KOPT-K1 (cell line): ENCODE data around the gene MRFAP1.

ENCODE experiments used
- H3K27ac ChIP-seq: fragments of 200-600 bp; sonication (generic); 2 replicates; pipeline ENCODE4 v1.5.1; 2016; ENCODE audit warnings: antibody characterized with exemption, mild to moderate bottlenecking, low read depth, low read length; ENCODE audit not compliant: poor library complexity, severe bottlenecking
- H3K36me3 ChIP-seq: fragments of 200-600 bp; sonication (generic); 2 replicates; pipeline ENCODE4 v1.5.1; 2017; ENCODE audit warnings: antibody characterized with exemption, mild to moderate bottlenecking, low read length, moderate library complexity; ENCODE audit not compliant: insufficient read depth
- H3K9me3 ChIP-seq: fragments of 200-600 bp; sonication (generic); 2 replicates; pipeline ENCODE4 v1.5.1; 2017; ENCODE audit warnings: antibody characterized with exemption, low read length, mild to moderate bottlenecking; ENCODE audit not compliant: insufficient read depth, poor library complexity, severe bottlenecking

Gene MRFAP1

DNA sequence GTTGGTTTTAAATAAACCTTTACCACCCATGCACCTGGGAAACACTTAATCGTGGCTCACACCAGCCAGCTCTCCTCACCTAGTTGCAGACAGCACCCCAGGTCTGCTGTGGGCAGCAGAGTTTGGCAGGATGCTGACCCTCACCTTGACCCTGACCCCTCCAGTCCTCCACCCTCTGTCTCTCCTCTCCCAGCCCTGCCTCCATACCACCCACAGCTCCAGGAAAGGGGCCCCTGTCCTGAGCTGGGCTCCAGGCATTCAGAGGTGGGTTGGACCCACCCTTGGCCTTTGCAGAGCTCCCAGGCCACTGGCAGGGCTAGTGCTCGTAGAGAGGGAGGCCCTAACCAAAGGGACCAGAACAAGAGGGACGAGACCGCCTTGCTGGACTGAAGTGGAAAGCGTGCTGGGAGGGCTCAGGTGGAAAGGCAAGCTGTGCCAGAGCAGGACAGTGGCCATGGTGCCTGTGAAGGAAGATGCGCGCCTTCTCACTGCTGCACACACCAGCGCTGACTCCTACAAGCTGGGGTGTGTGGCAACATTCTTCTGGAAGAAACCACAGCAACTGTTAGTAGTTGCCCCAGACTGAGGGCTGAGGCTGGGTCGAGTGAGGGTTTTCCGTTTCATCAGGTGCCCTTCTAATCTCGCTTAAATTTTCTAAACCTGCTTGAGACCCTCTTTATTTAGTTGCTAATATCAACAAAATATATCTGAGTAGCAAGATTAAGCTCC is 42.5 kb downstream of the MRFAP1 start:
- peak overlapping the region; percentile 74 for H3K27ac ChIP-seq
- peaks cover 32% of the 10 kb centered on the region for H3K36me3 ChIP-seq
- H3K9me3 ChIP-seq, result no peaks in the 10 kb centered on the region

GRCh38 chr4:6684656-6685055 is 44.2 kb downstream of the MRFAP1 start:
- H3K9me3 ChIP-seq, result no peaks in the 10 kb centered on the region
- peak overlapping the region; percentile 26 for H3K27ac ChIP-seq
- peaks cover 21% of the 10 kb centered on the region; the same call in 1 of the 2 replicates for H3K36me3 ChIP-seq

DNA sequence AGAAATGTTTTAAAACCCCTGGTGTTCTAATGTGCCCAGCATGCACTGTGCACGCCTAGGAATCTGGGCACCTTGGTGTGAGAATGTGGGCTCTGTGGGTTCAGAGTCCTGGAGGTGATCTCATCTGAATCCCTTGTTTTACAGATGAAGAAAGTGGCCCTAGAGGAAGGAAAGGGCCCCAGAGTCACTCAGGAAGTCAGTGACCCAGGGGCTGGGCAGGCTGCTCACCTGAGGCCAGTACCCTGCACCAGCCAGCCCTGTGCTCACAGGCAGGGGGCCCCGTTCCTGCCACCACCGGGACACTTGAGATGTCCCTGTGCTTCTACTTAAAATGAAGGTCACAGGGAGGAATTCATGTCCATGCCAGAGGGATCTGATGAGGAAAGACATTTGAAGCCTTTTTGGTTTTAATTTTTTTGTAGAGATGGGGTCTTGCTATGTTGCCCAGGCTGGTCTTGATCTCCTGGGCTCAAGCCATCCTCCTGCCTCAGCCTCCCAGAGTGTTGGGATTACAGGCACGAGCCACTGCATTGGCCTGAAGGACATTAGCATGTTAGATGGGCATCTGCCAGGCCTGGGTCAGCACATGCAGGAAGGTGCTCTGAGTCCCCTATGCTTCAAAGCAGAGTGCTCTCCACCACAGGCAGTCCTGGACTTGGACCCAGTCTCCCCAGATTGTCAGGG is 45.8 kb downstream of the MRFAP1 start:
- no peak overlapping the region for H3K27ac ChIP-seq
- H3K9me3 ChIP-seq, result no peaks in the 10 kb centered on the region
- peaks cover 6% of the 10 kb centered on the region; the same call in 1 of the 2 replicates for H3K36me3 ChIP-seq

DNA sequence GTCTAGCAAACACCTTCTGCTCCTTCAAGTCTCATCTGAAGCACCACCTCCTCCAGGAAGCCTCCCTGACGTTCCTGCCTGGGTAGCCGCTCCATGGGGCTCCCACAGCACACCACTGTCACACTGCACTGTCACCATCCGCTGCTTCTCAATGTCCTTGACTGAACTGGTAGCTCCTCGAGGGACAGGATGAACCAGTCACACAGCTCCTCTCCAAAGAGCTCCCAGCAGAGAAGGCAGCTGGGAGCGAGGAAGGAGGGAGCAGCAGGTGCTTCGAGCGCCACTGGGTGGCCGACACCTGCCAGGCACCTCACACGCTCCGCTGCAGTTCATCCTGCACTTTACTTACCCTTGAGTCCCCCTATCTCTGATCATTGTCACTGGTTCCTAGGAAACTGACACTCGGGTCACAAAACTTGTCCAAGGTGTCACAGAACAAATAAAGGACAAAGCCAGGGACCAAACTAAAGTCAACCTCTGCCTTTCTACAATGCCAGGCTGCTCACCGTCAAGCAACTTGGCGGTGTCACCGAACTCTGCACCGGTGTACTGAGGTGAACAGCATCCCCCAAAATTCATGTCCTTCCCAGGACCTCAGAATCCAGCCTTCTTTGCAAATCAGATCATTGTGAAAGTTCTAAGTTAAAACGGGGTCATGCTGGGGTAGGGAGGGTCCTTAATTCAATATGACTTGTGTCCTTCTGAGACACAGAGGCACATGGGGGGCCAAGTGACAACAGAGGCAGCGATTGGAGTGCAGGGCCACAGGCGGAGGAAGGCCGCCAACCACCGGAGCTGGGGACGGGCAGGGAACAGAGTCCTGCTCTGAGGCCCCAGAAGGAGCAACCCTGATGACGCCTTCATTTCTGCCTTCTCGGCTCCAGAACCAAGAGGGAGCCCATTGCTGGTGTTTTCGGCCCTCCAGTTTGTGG is 47.7 kb downstream of the MRFAP1 start:
- Histone ChIP-seq H3K27ac (peak overlapping the region; percentile 97), H3K9me3 (no peaks in the 10 kb centered on the region), H3K36me3 (no peaks in the 10 kb centered on the region)

DNA sequence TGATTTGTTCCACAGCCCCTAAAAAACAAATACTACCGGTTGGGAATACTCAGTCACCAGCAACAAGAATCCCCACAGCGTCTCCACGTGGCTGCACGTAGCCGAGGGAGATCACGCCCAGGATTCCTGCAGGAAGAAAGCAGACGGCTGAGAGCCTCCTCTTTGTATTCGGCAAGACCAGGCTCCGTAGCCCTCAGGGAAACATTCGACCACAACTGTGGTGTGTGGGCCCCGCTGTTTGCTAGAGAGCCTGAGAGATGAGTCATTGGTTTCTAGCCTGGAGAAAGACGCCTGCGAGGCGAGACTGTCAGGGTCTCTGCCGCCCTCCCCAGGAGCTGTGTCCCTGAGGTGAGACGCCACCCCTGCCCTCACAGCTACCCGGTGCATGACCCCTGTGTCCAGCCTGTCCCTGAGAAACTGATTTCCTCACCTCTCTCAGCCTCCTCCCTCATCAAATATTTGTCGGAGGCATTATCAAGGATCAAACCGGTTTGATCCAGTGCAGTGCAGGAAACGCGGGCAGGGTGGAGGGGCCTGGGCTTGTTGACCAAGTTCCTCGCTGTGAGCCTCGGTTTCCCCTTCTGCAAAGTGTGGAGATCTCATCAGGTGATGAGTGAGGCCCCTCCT is 48.5 kb downstream of the MRFAP1 start:
- no peaks in the 10 kb centered on the region for H3K36me3 ChIP-seq
- H3K27ac ChIP-seq, result peak overlapping the region; percentile 97
- no peaks in the 10 kb centered on the region for H3K9me3 ChIP-seq

GRCh38 chr4:6689506-6689960 is 49.0 kb downstream of the MRFAP1 start:
- Histone ChIP-seq H3K27ac (peak overlapping the region; percentile 97), H3K9me3 (no peaks in the 10 kb centered on the region), H3K36me3 (no peaks in the 10 kb centered on the region)
